D341Med (cell line): ENCODE results near the gene RANBP10.
"Not testable (repeated sequence)": the region's sequence is repeated elsewhere in the genome, so short reads cannot be mapped to it uniquely, and the experiment has no call there.

ENCODE experiments used
- DNase-seq: peaks from one replicate; pipeline ENCODE4 v3.0.0; 2012; ENCODE audit warnings: low spot score

The RANBP10 gene

GRCh38 chr16:67713647-67714273, 92.6 kb downstream of the RANBP10 start:
- DNase-seq, result no peak

GRCh38 chr16:67710607-67711006, 95.8 kb downstream of the RANBP10 start:
- no peak for DNase-seq

GRCh38 chr16:67709050-67709449, 97.3 kb downstream of the RANBP10 start:
- no peak for DNase-seq

GRCh38 chr16:67708368-67708771, 98.0 kb downstream of the RANBP10 start:
- no peak for DNase-seq

- no peak for DNase-seq
Measured at GRCh38 chr16:67707790-67708189, 98.6 kb downstream of the RANBP10 start.

- no peak for DNase-seq
Measured at GRCh38 chr16:67707210-67707609, 99.2 kb downstream of the RANBP10 start.

GRCh38 chr16:67704110-67704509, 102.2 kb downstream of the RANBP10 start:
- no peak for DNase-seq

GRCh38 chr16:67703626-67704025, 102.7 kb downstream of the RANBP10 start:
- no peak for DNase-seq

- no peak for DNase-seq
Measured at GRCh38 chr16:67702130-67702529, 104.2 kb downstream of the RANBP10 start.

- no peak for DNase-seq
Measured at GRCh38 chr16:67701420-67701819, 104.9 kb downstream of the RANBP10 start.

- no peak for DNase-seq
Measured at GRCh38 chr16:67699265-67699664, 107.1 kb downstream of the RANBP10 start.

- no peak for DNase-seq
Measured at GRCh38 chr16:67697422-67698185, 108.8 kb downstream of the RANBP10 start.

GRCh38 chr16:67694611-67695010, 111.7 kb downstream of the RANBP10 start:
- DNase-seq, result no peak

- not testable (repeated sequence) for DNase-seq
Measured at GRCh38 chr16:67693517-67694285, 112.7 kb downstream of the RANBP10 start.

- no peak for DNase-seq
Measured at GRCh38 chr16:67685388-67686112, 120.8 kb downstream of the RANBP10 start.

- no peak for DNase-seq
Measured at GRCh38 chr16:67683767-67684166, 122.6 kb downstream of the RANBP10 start.

- no peak for DNase-seq
Measured at GRCh38 chr16:67679935-67680897, 126.1 kb downstream of the RANBP10 start.

GRCh38 chr16:67678354-67679023, 127.9 kb downstream of the RANBP10 start:
- no peak for DNase-seq

- DNase-seq, result no peak
Measured at GRCh38 chr16:67677712-67678111, 128.6 kb downstream of the RANBP10 start.

- no peak for DNase-seq
Measured at GRCh38 chr16:67676939-67677338, 129.4 kb downstream of the RANBP10 start.
